RWPE2 (cell line): Measurements from ENCODE around the gene EDEM2.
"Not testable (repeated sequence)": the region's sequence is repeated elsewhere in the genome, so short reads cannot be mapped to it uniquely, and the experiment has no call there.

Experiments
- ATAC-seq: fragments of 200-7000 bp; cut with Tn5 transposase; 3 replicates; pipeline ENCODE4 v1.9.1; 2021; ENCODE audit warnings: low read depth
- DNase-seq: peaks from one replicate; pipeline ENCODE4 v3.0.0-alpha.2; 2020; ENCODE audit warnings: low spot score
- H3K27ac ChIP-seq: fragments of 450-650 bp; 2 replicates; pipeline ENCODE4 v1.5.1; 2017; ENCODE audit warnings: mild to moderate bottlenecking; ENCODE audit not compliant: poor library complexity, severe bottlenecking
- H3K27me3 ChIP-seq: fragments of 250-450 bp; sonication (Bioruptor Pico); 2 replicates; pipeline ENCODE4 v1.5.1; 2021; ENCODE audit warnings: mild to moderate bottlenecking, moderate library complexity; ENCODE audit not compliant: insufficient read depth, poor library complexity, severe bottlenecking
- H3K36me3 ChIP-seq: fragments of 250-450 bp; sonication (Bioruptor Pico); 2 replicates; pipeline ENCODE4 v1.5.1; 2020; ENCODE audit warnings: low read depth, mild to moderate bottlenecking, moderate library complexity
- H3K4me1 ChIP-seq: fragments of 250-450 bp; sonication (Bioruptor Pico); 2 replicates; pipeline ENCODE4 v1.5.1; 2021; ENCODE audit warnings: mild to moderate bottlenecking, moderate library complexity; ENCODE audit not compliant: insufficient read depth, poor library complexity, severe bottlenecking
- H3K4me3 ChIP-seq: fragments of 250-450 bp; sonication (Bioruptor Pico); 2 replicates; pipeline ENCODE4 v1.5.1; 2021; ENCODE audit warnings: mild to moderate bottlenecking, moderate library complexity; ENCODE audit not compliant: severe bottlenecking
- H3K9me3 ChIP-seq: fragments of 250-450 bp; sonication (Bioruptor Pico); 2 replicates; pipeline ENCODE4 v1.5.1; 2021; ENCODE audit warnings: mild to moderate bottlenecking, moderate library complexity; ENCODE audit not compliant: severe bottlenecking
- CTCF ChIP-seq: fragments of 450-650 bp; IDR thresholded peaks from one replicate; pipeline ENCODE4 v1.5.1; 2017; ENCODE audit warnings: mild to moderate bottlenecking, moderate library complexity; ENCODE audit not compliant: poor library complexity, severe bottlenecking

The EDEM2 gene

GRCh38 chr20:35146920-35147574, at the start of gene EDEM2:
Gene EDEM2, minus strand, starts transcription at chr20:35147336. Its CDS starts 78 bp downstream, at chr20:35147258.
- H3K4me1 ChIP-seq, result peaks cover 6% of the 10 kb centered on the region
- peak within 1 kb of the TSS; percentile 52 for H3K4me3 ChIP-seq
- DNase-seq, result peak; percentile 100
- peak; percentile 14 for TF ChIP-seq CTCF
- ATAC-seq, result peak; percentile 87
- no peaks in the 10 kb centered on the region for H3K27me3 ChIP-seq
- peaks cover 37% of the 10 kb centered on the region for H3K36me3 ChIP-seq
- peak within 1 kb of the TSS; percentile 80 for H3K27ac ChIP-seq
- no peaks in the 10 kb centered on the region for H3K9me3 ChIP-seq

DNA sequence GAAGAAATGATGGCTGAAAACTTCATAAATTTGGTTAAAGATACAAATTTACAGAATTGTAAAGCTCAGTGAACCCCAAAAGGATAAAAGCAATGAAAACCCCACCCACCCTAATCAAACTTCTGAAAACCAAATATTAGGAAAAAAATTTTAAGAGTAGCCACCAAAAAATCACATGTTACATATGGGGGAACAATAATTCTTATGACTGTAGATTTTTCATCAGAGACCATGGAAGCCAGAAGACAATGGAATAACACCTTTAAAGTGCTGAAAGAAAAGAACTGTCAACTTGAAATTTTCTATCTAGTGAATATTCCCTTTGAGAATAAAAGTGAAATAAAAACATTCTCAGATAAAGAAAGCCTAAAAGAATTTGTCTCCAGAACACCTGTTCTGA, 49.2 kb upstream of the EDEM2 start:
- no peaks in the 10 kb centered on the region for H3K36me3 ChIP-seq
- DNase-seq (no peak), ATAC-seq (no peak)

GRCh38 chr20:35193031-35193791, 46.1 kb upstream of the EDEM2 start:
- Histone ChIP-seq H3K4me1 (peaks cover 15% of the 10 kb centered on the region), H3K9me3 (peaks cover 13% of the 10 kb centered on the region)
- ATAC-seq, result peak; percentile 43
- not testable (repeated sequence) for DNase-seq, H3K27ac ChIP-seq, H3K36me3 ChIP-seq, H3K4me3 ChIP-seq, H3K27me3 ChIP-seq

More for the DNA sequence above, 49.2 kb upstream of the EDEM2 start:
- peaks cover 27% of the 10 kb centered on the region for H3K4me1 ChIP-seq
- H3K27ac ChIP-seq, result no peak overlapping the region
- H3K27me3 ChIP-seq, result no peaks in the 10 kb centered on the region
- H3K4me3 ChIP-seq, result no peak overlapping the region
- no peak for TF ChIP-seq CTCF
- peaks cover 20% of the 10 kb centered on the region for H3K9me3 ChIP-seq

- DNase-seq, result no peak
Observed at GRCh38 chr20:35192118-35192872, 45.2 kb upstream of the EDEM2 start.

More at GRCh38 chr20:35192118-35192872, 45.2 kb upstream of the EDEM2 start:
- no peaks in the 10 kb centered on the region for H3K27me3 ChIP-seq
- no peak overlapping the region for H3K4me3 ChIP-seq
- peaks cover 13% of the 10 kb centered on the region for H3K9me3 ChIP-seq
- peak; percentile 89 for ATAC-seq
- no peaks in the 10 kb centered on the region for H3K36me3 ChIP-seq
- peak overlapping the region; percentile 8 for H3K27ac ChIP-seq
- TF ChIP-seq CTCF, result no peak
- peaks cover 15% of the 10 kb centered on the region for H3K4me1 ChIP-seq
